Activated T-helper 17 cell treated with anti-CD3 and anti-CD28 coated beads, Interleukin-2, amount 50 U/mL, for 72 hours (primary cell): ENCODE measurements around the gene HMGB1. TPM values are rescaled to one million over a fixed set of nuclear protein-coding genes. Genes with fewer than 3 reads are reported as not detected.
"Not testable (repeated sequence)": the region's sequence is repeated elsewhere in the genome, so short reads cannot be mapped to it uniquely, and the experiment has no call there.

ENCODE experiments used
- ATAC-seq: fragments of 150-1000 bp; cut with Tn5 transposase; replicated peaks from 2 replicates; pipeline ENCODE4 v1.10.0; 2021; ENCODE audit warnings: mild to moderate bottlenecking, moderate library complexity
- H3K27ac Mint-ChIP-seq: one replicate; pipeline ENCODE4 v1.8.0; 2022; ENCODE audit warnings: mixed read lengths
- H3K27me3 Mint-ChIP-seq: one replicate; pipeline ENCODE4 v1.8.0; 2022; ENCODE audit warnings: mixed read lengths
- H3K36me3 Mint-ChIP-seq: one replicate; pipeline ENCODE4 v1.8.0; 2022; ENCODE audit warnings: low read depth, mild to moderate bottlenecking, mixed read lengths
- H3K4me1 Mint-ChIP-seq: one replicate; pipeline ENCODE4 v1.8.0; 2022; ENCODE audit warnings: mixed read lengths
- H3K4me3 Mint-ChIP-seq: one replicate; pipeline ENCODE4 v1.8.0; 2022; ENCODE audit warnings: mild to moderate bottlenecking, mixed read lengths
- H3K9me3 Mint-ChIP-seq: one replicate; pipeline ENCODE4 v1.8.0; 2022; ENCODE audit warnings: mixed read lengths
- total RNA-seq, 2 donors: library from RNA; stranded (reverse); gene quantifications; one replicate each; pipeline ENCODE4 v1.2.3, GENCODE V29; 2022

The HMGB1 gene
- total RNA-seq, 2 donors from 2014 or later, result 232 to 499 TPM

DNA sequence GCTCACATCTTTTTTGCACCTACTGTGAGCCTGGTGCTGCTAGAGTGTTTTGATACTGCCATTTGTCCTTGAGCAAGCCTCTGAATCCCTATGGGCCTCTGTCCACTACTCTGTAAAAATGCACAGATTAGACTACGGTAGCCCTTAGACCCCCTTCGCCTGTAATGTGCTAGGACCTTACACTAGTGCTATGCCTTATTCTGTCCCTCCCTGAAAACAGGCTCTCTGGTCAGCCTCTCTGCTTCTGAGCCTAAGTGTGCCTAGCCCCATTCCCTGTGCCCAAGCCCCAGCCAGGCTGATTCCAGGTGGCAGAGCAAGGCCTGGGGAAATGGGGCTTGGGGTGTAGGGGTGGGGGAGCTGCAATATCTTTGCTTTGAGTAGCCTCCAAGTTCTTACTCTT lies 10.7 kb downstream of the HMGB1 start:
- Mint-ChIP-seq H3K4me3 (no peak overlapping the region), H3K9me3 (no peaks in the 10 kb centered on the region)
- ATAC-seq, result no peak

DNA sequence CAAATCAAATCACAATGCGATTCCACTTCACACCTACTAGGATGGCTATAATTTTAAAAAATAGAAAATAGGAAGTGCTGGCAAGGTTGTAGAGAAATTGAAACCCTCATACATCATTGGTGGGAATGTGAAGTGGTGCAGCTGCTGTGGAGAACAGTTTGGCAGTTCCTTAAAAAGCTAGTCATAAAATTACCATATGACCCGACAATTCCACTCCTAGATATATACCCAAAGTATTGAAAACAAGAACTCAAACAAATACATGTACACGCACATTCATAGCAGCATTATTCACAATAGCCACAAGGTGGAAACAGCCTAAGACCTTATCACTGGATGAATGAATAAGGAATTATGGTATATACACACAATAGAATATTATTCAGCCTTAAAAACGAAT lies 12.0 kb downstream of the HMGB1 start:
- peak; percentile 26 for ATAC-seq

More for the DNA sequence above, 10.7 kb downstream of the HMGB1 start:
- H3K27ac Mint-ChIP-seq, result peak overlapping the region; percentile 25
- H3K4me1 Mint-ChIP-seq, result peaks cover 4% of the 10 kb centered on the region
- H3K36me3 Mint-ChIP-seq, result peaks cover 17% of the 10 kb centered on the region
- H3K27me3 Mint-ChIP-seq, result no peaks in the 10 kb centered on the region

DNA sequence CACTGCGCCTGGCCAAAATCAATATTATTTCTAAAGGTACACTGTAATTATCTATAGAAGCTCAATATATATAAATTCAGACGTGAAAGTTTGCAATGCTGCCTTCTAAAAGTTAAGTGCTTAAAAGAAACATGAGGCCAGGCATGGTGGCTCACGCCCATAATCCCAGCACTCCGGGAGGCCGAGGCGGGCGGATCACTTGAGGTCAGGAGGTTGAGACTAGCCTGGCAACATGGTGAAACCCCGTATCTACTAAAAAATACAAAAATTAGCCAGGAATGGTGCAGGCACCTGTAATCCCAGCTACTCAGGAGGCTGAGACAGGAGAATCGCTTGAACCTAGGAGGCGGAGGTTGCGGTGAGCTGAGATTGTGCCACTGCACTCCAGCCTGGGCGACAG lies 14.3 kb downstream of the HMGB1 start:
- not testable (repeated sequence) for H3K4me3 Mint-ChIP-seq, H3K27me3 Mint-ChIP-seq, H3K9me3 Mint-ChIP-seq, H3K27ac Mint-ChIP-seq, H3K36me3 Mint-ChIP-seq, H3K4me1 Mint-ChIP-seq, ATAC-seq

More for the DNA sequence above, 12.0 kb downstream of the HMGB1 start:
- Mint-ChIP-seq H3K9me3 (no peaks in the 10 kb centered on the region), H3K4me1 (no peaks in the 10 kb centered on the region), H3K4me3 (no peak overlapping the region), H3K27ac (no peak overlapping the region), H3K36me3 (peaks cover 4% of the 10 kb centered on the region), H3K27me3 (no peaks in the 10 kb centered on the region)

DNA sequence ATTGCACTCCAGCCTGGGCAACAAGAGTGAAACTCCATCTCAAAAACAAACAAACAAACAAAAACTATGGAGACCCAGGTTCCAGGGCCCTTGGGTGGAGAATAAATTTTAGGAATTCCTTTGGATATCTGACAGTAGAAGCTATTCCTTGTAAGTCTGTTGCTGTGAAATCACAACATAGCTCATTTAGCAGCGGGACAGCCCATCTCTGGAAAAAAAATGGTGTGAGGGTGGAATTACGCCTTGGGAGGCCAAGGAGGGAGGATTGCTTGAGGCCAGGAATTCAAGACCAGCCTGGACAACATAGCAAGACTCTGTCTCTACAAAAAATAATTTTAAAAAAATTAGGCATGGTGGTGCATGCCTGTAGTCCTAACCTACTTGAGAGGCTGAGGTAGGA lies 15.7 kb downstream of the HMGB1 start:
- ATAC-seq, result no peak
- H3K4me1 Mint-ChIP-seq, result no peaks in the 10 kb centered on the region
- H3K27me3 Mint-ChIP-seq, result peaks cover 4% of the 10 kb centered on the region
- no peaks in the 10 kb centered on the region for H3K36me3 Mint-ChIP-seq
- H3K9me3 Mint-ChIP-seq, result no peaks in the 10 kb centered on the region
- H3K4me3 Mint-ChIP-seq, result no peak overlapping the region
- H3K27ac Mint-ChIP-seq, result no peak overlapping the region

DNA sequence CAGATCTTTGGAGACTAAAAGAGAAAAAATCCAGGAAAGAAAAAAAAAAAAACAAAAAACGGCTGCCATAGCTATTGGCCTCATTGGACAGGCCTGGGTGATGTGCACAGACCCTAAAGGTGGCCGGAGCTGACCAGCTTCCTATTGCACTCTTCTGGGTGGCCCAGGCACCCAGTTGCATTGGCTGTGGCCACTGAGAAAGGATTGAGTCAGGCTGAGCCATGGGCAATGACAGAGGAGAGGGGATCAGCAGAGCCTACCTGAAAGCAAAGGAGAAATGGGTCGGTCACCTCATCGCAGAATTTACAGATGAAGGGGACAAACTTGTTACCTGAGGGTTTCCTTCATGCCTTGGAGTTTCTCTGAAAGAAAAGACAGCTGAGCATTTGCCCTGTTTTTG lies 17.3 kb downstream of the HMGB1 start:
- Mint-ChIP-seq H3K27ac (no peak overlapping the region), H3K4me1 (no peaks in the 10 kb centered on the region), H3K27me3 (peaks cover 4% of the 10 kb centered on the region), H3K36me3 (no peaks in the 10 kb centered on the region), H3K4me3 (no peak overlapping the region), H3K9me3 (no peaks in the 10 kb centered on the region)
- ATAC-seq, result no peak

DNA sequence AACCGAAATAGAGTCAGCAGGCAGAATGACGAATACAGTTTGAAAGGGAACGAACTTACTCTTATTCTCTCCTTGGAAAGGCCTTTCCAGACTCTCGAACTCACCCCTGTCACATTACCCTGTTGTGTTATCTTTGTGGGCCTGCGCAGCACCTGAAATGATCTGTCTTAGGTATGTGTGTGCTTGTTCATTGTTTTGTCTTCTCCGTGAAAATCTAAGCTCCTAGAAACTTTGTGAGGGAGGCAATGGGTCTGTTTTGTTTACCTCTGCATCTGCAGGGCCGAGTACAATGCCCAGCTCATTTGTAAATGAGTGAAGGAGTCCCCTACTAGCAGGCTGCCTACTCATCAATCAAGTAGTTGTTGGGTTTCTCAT lies 19.6 kb downstream of the HMGB1 start:
- Mint-ChIP-seq H3K4me3 (no peak overlapping the region), H3K36me3 (no peaks in the 10 kb centered on the region), H3K27me3 (peaks cover 4% of the 10 kb centered on the region), H3K9me3 (no peaks in the 10 kb centered on the region), H3K4me1 (peaks cover 2% of the 10 kb centered on the region), H3K27ac (no peak overlapping the region)
- ATAC-seq, result no peak

DNA sequence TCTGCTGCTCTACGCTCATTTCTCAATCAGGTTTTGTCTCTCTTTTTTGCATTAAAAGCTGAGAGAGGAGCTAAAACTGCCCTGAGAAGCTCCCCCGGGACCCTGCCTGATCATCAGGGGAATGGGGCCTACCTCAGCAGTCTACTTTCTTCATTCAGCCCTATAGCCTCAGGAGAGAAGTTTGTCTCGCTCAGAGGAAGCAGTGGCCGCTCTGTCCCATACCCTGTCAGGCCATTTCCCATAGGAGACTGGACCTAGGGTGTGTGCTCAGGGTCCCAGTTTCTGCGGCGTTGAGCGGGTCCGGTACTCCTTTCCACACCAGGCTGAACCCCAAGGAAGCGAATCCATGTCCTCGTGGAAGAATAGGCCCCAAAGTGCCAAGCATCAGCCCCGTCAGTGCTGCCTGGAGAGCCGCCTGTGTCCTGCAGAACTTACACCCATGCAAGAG lies 21.8 kb downstream of the HMGB1 start:
- H3K36me3 Mint-ChIP-seq, result no peaks in the 10 kb centered on the region

DNA sequence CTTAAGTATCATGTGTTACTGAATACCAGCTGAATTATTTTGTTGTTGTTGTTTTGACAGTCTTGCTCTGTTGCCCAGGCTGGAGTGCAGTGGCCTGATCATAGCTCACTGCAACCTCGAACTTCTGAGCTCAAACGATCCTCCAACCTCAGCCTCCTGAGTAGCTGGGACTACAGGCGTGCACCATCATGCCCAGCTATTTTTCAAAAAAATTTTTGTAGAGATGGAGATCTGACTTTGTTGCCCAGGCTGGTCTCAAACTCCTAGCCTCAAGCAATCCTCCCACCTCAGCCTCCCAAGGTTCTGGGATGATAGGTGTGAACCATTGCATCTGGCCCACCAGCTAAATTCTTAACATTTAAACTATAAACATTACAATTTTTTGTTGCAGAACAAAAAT lies 22.2 kb downstream of the HMGB1 start:
- H3K4me1 Mint-ChIP-seq, H3K36me3 Mint-ChIP-seq, H3K9me3 Mint-ChIP-seq, H3K4me3 Mint-ChIP-seq, ATAC-seq, H3K27ac Mint-ChIP-seq, H3K27me3 Mint-ChIP-seq: not testable (repeated sequence)

More for the DNA sequence above, 21.8 kb downstream of the HMGB1 start:
- Mint-ChIP-seq H3K27me3 (peaks cover 4% of the 10 kb centered on the region), H3K27ac (no peak overlapping the region), H3K4me1 (peaks cover 5% of the 10 kb centered on the region), H3K4me3 (no peak overlapping the region), H3K9me3 (no peaks in the 10 kb centered on the region)
- ATAC-seq, result no peak

DNA sequence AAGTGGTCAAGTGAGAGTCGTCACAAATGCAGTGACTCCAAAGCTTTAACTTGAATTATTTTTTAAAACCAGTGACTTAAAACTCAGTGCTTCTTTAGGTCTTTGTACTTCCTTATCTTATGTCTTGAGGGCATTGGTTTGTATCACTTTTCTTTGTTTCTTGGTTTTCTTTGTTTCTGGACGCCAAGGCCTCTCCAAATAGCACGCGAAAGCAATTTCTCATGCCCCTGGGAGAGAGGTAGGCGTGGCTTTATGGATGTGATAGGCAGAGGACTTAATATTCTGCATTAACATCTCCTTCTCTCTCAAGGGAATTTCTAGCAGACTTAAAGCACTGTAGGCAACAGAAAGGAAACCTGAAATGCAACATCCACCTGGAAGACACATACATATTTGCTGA lies 22.8 kb downstream of the HMGB1 start:
- no peaks in the 10 kb centered on the region for H3K36me3 Mint-ChIP-seq
- no peak overlapping the region for H3K4me3 Mint-ChIP-seq
- no peak overlapping the region for H3K27ac Mint-ChIP-seq
- H3K27me3 Mint-ChIP-seq, result peaks cover 4% of the 10 kb centered on the region
- no peaks in the 10 kb centered on the region for H3K9me3 Mint-ChIP-seq
- ATAC-seq, result no peak
- peaks cover 5% of the 10 kb centered on the region for H3K4me1 Mint-ChIP-seq

DNA sequence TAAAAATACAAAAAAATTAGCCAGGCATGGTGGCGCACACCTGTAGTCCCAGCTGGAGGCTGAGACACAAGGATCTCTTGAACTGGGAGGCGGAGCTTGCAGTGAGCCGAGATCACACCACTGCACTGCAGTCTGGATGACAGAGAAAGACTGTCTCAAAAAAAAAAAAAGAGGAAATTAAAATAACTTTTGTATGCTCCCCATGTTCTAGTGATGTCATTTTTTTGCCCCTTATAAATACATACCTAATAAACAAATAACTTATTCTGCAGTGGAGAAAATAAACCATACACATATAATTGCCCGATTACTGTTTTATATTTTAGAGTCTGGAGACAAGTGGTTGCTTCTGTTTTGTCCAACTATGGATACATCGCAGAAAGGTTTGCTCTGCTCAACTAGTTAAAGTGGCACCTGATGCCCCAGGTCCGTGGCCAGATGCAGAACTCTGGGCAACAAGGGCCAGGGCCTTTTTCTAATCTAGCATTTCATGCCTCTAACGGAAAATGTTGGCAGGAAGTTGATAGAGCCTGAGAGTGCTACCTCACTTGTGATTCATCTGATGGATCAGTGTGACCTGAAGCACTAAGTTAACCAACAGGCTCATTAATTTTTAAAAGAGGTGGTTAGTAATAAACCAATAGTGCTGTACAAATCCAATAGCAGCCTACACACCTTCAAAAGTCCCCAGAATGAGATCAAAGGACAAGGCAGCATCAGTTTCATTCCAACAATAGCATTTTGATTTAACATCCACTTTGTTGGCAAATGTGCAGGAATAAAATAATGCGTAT lies 24.6 kb downstream of the HMGB1 start:
- H3K27ac Mint-ChIP-seq, result peak overlapping the region; percentile 83
- peaks cover 1% of the 10 kb centered on the region for H3K27me3 Mint-ChIP-seq
- H3K4me3 Mint-ChIP-seq, result no peak overlapping the region
- H3K36me3 Mint-ChIP-seq, result no peaks in the 10 kb centered on the region
- ATAC-seq, result peak; percentile 78
- peaks cover 5% of the 10 kb centered on the region for H3K4me1 Mint-ChIP-seq
- no peaks in the 10 kb centered on the region for H3K9me3 Mint-ChIP-seq

DNA sequence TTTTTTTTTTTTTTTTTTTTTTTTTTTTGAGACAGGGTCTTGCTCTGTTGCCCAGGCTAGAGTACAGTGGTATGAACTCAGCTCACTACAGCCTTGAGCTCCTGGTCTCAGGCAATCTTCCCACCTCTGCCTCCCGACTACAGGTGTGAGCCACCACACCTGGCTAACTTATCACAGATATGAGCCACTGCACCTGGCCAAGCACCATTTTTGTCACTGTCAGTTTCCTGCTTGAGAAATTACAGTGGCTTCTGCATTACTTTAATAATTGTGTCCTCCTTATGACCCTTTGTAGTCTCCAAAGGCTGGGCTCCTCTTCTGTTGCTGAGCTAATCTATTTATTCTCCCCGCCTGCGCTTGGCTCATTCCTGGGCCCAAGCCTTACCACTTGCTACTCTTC lies 27.4 kb downstream of the HMGB1 start:
- peaks cover 5% of the 10 kb centered on the region for H3K4me1 Mint-ChIP-seq
- no peaks in the 10 kb centered on the region for H3K27me3 Mint-ChIP-seq
- ATAC-seq, result no peak
- no peaks in the 10 kb centered on the region for H3K9me3 Mint-ChIP-seq
- no peaks in the 10 kb centered on the region for H3K36me3 Mint-ChIP-seq
- H3K4me3 Mint-ChIP-seq, result no peak overlapping the region
- no peak overlapping the region for H3K27ac Mint-ChIP-seq

DNA sequence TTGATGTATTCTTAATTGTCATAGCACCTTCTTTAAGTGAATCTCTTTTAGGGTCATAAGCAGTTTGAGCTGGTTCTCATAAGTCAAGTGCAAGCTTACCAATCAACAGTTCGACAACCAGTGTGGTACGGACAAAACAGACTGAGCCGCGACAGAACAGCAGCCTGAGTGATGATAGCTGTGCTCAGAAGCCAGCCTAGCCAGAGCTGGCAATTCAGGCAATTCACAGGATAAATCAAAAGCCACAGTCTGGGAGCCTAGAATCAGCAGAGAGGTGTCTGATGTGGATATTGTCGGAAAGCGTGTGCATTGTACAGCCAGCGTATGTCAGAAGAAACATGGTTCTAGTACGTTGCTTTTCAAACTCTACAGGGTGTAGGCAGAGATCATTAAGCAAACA lies 28.6 kb downstream of the HMGB1 start:
- Mint-ChIP-seq H3K27me3 (no peaks in the 10 kb centered on the region), H3K9me3 (no peaks in the 10 kb centered on the region), H3K4me3 (no peak overlapping the region), H3K36me3 (no peaks in the 10 kb centered on the region), H3K4me1 (peaks cover 5% of the 10 kb centered on the region), H3K27ac (no peak overlapping the region)
- ATAC-seq, result no peak

DNA sequence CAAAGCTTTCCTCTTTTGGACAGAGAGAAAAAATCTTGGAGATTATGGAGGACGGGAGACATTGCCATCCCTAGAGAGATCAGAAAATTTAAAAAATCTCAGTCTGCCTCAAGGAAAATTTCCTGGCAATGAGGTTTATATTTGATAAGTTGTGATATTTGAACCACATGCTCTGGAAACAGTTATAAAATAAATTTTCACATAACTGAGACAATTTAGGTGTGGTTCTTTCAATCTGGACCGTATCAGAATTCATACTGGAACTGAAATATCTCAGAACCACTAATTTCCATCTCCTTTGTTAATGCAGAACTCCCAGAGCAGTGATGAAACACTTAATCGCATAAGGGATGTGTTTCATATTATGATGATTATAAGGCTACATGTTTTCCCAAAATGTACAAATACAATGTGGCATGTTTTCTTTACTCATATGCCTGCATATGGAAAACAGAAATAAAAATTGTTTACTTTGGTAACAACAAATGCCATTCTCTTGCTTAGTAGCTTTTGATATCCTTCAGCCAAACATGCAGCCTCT lies 29.8 kb downstream of the HMGB1 start:
- peaks cover 8% of the 10 kb centered on the region for H3K4me1 Mint-ChIP-seq
- no peaks in the 10 kb centered on the region for H3K36me3 Mint-ChIP-seq
- ATAC-seq, result no peak
- H3K9me3 Mint-ChIP-seq, result no peaks in the 10 kb centered on the region
- no peaks in the 10 kb centered on the region for H3K27me3 Mint-ChIP-seq
- H3K27ac Mint-ChIP-seq, result no peak overlapping the region
- no peak overlapping the region for H3K4me3 Mint-ChIP-seq

DNA sequence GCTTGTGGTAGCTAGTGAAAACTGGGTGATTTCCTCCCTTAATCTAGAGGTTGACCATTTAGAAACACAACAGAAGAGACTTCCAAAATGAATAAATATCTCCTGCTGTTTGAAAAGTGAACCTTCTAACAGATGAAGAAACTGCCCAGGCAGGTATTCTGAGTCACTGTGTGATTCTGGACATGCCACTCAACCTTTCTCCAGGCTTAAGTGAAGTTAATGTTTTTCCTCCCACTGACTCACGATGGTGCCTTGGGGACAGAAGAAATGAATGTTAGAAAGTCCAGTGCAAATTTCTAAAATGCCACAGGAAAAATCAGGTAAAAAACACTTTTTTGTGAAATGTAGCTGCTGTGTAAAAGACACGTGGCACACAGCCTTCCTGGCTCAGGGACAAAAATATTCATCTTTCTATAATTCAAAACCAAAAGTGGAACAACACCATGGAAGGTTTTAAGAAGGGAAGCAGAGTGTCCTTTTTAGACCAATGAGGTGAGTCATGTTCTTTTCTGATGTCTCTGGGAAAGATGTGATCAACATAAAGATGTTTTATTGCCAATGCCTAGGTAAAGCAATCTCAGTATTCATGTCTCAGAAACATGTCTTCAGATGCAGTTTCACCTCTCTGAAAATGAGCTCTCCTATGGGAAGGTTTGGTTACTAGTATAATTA lies 34.3 kb downstream of the HMGB1 start:
- peak overlapping the region; percentile 77 for H3K4me3 Mint-ChIP-seq
- H3K4me1 Mint-ChIP-seq, result peaks cover 15% of the 10 kb centered on the region
- H3K27ac Mint-ChIP-seq, result peak overlapping the region; percentile 96
- no peaks in the 10 kb centered on the region for H3K9me3 Mint-ChIP-seq
- H3K36me3 Mint-ChIP-seq, result no peaks in the 10 kb centered on the region
- no peaks in the 10 kb centered on the region for H3K27me3 Mint-ChIP-seq
- peak; percentile 53 for ATAC-seq
